HG03139 (cell line): ENCODE data around the gene BICD1.

Experiments
- ATAC-seq: cut with Tn5 transposase; IDR thresholded peaks from one replicate; pipeline ENCODE4 v1.9.1; 2021; ENCODE audit not compliant: unreplicated experiment

Gene BICD1

DNA sequence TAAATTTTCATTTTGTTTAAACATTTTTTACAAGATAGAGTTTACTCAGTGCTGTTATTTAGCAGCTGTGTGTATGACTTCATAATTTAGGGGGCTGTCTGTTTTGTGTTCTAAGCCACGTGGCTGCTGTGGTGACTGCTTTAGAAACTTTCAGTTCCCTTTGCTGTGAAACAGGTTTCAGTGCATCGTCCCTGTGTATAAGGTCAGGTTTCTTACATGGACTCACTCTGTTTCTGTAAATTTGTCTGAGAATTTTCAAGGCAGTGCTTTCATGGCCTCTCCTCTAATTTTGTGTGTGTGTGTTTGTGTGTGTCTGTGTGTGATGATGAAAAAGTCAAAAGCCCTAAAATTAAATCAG, 32.4 kb downstream of the BICD1 start:
- ATAC-seq = peak; percentile 89

DNA sequence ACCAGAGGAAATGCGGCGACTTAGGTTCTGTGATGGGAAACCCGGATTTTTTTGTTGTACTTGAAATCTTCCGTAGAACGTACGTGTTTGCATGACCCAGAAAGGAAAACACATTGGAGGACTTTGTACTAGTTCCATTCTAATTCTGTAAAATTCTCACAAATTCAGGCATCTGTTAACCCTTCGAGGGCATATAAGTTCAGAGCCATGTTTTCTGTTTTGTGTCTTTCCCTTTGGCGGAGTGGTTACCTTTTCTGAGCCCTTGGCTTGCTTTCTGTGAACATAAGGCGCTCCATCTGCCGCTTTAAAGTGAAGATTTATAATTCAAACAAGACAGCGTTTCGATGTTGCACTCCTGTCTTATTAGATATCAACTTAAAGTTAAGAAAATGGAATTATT, 34.2 kb downstream of the BICD1 start:
- ATAC-seq = no peak

DNA sequence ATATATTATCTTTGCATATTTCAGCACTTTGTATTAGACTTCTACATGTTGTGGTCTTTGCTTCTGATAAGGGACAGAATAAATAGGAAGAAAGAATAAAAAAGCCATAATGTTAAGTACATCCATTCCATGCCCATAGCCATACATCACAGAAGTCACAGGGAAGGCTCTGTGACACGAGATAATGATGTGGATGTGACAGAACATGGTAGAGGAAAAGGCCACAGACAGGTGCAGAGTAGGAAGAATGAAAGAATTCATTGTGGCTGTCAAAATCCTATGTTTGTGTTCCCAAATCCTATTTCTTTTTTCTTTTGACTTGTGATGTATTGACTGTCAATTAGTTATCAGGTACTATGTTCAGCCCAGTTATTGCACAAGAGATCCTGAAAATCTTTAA, 38.4 kb downstream of the BICD1 start:
- ATAC-seq = no peak

- no peak for ATAC-seq
These were observed 39.6 kb downstream of the BICD1 start for GRCh38 chr12:32146074-32146873.

- ATAC-seq = no peak
These were observed 41.7 kb downstream of the BICD1 start for GRCh38 chr12:32148372-32148771.

GRCh38 chr12:32149489-32149888, 42.8 kb downstream of the BICD1 start:
- ATAC-seq = no peak

GRCh38 chr12:32151086-32151485, 44.4 kb downstream of the BICD1 start:
- no peak for ATAC-seq

DNA sequence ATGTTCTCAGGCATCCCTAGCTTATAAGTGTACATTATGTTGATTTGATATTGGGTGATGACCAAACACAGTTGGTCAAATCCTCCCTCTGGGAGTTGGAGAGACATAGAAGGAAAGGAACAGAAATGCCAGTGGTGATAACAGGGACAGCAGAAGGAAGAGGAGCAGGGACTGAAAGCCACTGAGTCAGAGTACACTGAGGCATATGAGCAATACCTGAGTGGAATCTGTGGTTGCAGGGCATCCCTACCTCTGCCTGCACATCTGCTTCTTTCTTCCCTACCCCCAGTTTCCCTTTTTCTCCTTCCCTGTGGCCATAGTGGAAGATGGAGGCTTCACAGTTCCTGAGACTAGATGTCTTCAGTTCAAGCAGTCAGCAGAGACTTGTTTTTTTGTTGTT, 44.9 kb downstream of the BICD1 start:
- no peak for ATAC-seq

DNA sequence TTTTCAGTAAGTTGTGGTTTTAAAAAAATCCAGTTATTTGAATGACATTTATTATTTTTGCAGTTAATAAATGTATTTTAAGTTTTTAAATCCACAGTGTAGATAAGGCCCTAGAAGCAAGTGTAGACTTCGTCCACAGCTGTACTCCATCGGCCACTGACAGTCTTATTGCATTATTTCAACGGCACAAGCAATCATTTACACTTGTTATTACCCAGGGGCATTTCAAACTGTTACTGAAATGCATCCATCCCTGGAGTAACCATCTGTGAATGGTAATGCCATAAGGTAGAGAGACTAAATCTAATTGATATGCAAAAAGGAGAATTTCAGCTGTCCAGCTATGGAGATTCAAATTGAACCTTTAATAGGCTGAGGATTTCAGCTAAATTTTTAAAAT, 48.4 kb downstream of the BICD1 start:
- ATAC-seq = no peak

DNA sequence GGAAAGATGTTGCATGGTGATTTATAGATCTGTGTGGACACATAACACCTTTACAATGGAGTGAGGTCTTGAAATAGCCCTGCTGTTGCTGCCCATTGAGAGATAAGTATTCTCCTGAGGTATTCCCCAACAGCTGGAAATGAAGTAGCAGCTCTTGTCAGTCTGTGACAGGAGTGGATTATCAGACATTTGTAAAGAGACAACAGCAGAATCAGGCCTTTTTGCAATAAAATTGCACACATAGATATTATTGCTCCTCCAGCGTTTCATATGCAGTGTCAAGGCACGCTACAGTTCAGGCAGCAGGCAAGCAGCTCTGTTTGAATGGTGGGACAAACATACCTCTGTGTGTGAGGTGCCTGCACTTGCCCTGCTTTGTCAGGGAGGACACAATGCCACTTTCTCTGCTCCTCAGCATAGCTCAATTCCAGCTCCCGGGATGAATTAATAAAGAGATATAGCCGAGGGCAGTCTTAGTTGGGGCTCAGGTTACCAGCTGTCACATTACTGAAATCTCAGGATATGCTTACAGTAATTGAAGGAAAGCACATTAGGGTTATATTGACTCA, 49.4 kb downstream of the BICD1 start:
- no peak for ATAC-seq

DNA sequence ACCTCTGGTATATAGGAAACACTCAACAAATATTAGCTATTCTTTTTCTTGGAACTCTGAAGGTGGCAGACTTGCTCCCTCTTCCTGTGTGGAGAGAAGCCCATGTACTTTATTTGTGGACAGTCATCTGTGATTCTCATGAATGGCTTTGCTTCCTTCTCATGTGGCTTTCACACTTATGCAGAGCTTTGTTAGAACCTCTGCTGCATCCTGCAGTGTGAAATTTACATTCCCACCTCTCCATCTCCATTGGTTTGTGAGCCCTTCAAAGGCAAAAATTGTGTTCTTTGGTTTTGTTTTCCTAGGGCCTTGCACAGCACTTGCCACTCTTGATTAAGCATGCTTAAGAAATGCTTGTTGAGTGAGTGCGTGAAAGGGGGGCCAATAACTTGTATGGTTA, 51.9 kb downstream of the BICD1 start:
- ATAC-seq = no peak

DNA sequence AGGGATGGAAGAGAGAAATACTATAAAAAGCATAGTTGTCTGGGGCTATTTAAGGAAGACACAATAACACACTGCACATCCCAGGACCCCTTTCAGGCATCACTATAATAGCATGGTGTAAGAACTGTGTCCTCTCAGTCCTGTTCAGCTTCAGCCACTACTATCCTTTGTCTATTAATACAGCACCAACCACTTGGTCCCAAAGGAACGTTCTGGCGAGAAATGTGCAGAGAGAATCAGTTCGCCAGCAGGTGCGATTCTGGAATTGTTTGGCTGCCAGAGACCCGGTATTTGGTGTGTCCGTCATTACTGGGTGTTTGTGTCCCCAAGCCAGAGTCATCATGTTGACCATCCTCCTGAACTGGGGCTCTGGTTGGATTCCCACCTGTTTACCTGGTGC, 52.7 kb downstream of the BICD1 start:
- ATAC-seq = no peak

GRCh38 chr12:32159925-32160324, 53.3 kb downstream of the BICD1 start:
- no peak for ATAC-seq

DNA sequence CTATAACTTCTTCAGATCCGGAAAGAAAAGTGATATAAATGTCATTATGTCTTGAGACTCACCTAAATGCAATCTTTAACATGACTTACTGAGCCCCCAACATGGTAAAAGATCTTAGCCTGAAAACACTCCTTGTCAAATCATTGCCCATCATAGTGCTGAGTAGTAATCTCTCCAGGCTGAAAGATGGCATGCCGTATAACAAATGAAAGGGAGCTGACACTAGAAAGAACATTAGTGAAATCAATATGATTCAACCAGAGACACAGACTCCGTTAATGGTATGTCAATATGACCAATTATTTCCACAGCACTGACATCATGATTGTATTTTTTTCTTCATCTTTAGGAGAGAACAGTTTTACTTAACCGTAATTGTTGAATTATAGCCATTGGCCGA, 54.4 kb downstream of the BICD1 start:
- ATAC-seq = no peak

- ATAC-seq = no peak
These were observed 56.9 kb downstream of the BICD1 start for GRCh38 chr12:32163596-32163995.

- no peak for ATAC-seq
These were observed 59.9 kb downstream of the BICD1 start for GRCh38 chr12:32166510-32166909.

- ATAC-seq = no peak
These were observed 63.9 kb downstream of the BICD1 start for GRCh38 chr12:32170437-32170998.

- no peak for ATAC-seq
These were observed 64.6 kb downstream of the BICD1 start for GRCh38 chr12:32171211-32171610.

DNA sequence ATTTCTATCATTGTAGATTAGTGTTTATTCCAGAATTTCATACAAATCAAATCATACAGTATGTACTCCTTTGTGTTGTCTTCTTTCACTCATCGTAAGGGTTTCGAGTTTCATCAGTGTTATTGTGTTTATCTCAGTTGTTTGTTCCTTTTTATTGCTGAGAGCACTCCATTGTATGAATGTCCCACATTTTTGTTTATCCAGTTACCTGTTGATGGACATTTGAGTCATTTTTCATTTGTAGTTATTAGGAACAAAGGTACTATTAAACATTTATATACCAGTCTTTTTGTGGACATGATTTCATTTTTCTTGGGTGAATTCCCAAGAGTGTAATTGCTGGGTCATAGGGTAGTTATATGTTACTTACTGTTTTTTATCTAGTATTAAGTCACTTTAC, 70.0 kb downstream of the BICD1 start:
- no peak for ATAC-seq

DNA sequence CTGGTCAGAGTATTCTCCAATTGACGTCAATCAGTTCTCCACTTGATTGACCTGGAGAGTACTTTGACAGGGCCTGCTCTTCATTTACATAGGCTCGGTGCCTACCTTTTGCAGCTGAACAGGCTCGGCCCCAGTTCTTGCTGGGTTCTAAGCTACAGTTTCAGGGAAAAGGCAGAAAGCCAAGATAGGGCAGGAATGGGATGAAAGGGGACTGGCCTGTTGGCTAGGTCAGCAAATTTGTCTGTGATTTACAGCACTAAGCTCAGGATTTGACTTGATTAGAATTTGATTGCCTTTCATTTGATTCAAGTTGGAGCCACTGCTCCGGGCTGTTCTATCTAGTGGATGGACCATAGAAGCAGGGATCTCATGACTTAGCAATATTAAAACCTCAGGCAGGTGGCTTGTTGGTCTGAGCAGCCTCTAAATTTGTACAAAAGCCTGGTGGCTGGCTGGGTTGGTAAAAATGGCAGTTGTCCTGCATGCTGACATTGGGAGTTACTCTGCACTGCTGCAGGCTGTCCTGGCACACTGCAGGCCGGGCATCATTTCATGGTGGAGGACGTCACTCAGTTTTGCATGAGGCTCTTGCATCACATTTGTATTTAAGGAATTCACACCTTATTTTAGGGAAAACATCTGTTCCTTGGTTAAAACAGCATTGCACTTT, 71.8 kb downstream of the BICD1 start:
- ATAC-seq = no peak

GRCh38 chr12:32179011-32179395, 72.4 kb downstream of the BICD1 start:
- ATAC-seq = no peak

DNA sequence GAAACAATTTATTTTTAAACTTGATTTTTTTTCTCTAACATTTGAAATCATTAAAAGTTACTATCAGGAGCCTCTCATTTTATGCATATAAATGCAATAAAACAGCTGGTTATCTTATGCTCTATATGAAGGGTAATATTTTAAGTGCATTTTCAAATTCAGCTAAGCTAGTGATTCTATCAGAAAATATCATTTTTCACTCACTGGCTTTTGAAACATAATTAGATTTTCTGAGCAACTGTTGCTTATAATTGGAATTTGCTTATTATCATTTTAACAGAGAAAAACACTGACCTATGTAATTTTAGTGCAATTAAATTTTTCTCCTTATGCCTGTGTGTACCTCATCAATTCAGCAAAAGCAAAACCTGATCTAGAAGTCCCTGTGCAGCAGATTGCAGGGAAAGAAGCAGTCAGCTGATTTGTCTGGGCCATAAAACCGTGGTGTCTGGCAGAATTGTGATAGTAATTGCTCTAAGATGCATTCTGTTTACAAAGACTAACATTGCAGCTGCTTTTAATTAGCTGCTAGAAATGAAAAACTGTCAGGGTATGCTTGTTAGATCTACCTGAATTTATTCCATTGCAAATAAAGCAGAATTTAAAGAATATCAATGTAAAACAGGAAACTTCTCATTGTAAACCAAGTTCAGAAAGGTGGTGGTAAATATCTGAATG, 75.0 kb downstream of the BICD1 start:
- no peak for ATAC-seq
